ENCODE data around the gene TLR6. TPM values are rescaled to one million over a fixed set of nuclear protein-coding genes. Genes with fewer than 3 reads are reported as not detected.

TLR6 gene
- total RNA-seq, 2 donors from 2014 or later = 0.44 to 2.2 TPM

Small RNA genes lying within 50 kb of the gene (microRNA-seq; reads per million reads assigned to microRNA genes)
- 865 reads per million, percentile 78 among the genes with 10 or more reads in this experiment for gene MIR574

Other genes with a start within 250 kb of the TLR6 start
- gene KLF3, start 192.6 kb downstream of the TLR6 start, total RNA-seq = 100 to 1,000 TPM in 1 of 2 donors, 10 to 100 TPM in 1; 87.1 to 116 TPM
- under 1 TPM; 0.20 to 0.24 TPM for gene TLR10, start 73.8 kb downstream of the TLR6 start, total RNA-seq
- 1 to 10 TPM; 1.2 to 4.7 TPM for gene TLR1, start 52.0 kb downstream of the TLR6 start, total RNA-seq
- gene FAM114A1, start 11.0 kb upstream of the TLR6 start, total RNA-seq = 10 to 100 TPM; 76.3 to 88.3 TPM
- under 1 TPM in 1 of 2 donors, not detected in 1; 0.77 TPM for gene TMEM156, start 175.6 kb upstream of the TLR6 start, total RNA-seq
- gene KLHL5, start 205.4 kb upstream of the TLR6 start, total RNA-seq = 10 to 100 TPM in 1 of 2 donors, 1 to 10 TPM in 1; 2.6 to 19.1 TPM